HEK293T (cell line): ENCODE results near the gene SH3BP2.

Experiments used
- CTCF ChIA-PET: fragments of 350-600 bp; formaldehyde crosslinking; extraction: SDS; loops from one replicate; lab custom pipeline; 2021; ENCODE audit warnings: antibody characterized with exemption, inconsistent platforms; lab: Yijun Ruan, JAX
- POLR2A ChIA-PET: fragments of 350-600 bp; formaldehyde crosslinking; extraction: SDS; loops from one replicate; lab custom pipeline; 2020; ENCODE audit warnings: antibody characterized with exemption, inconsistent platforms; lab: Yijun Ruan, JAX
- DNase-seq: peaks from one replicate; pipeline ENCODE4 v3.0.0; 2012; ENCODE audit warnings: mixed read lengths; ENCODE audit errors: extremely low spot score
- ARNT ChIP-seq: fragments of 450-650 bp; IDR thresholded peaks from 2 replicates; pipeline ENCODE4 v1.6.1; 2017; ENCODE audit warnings: mild to moderate bottlenecking
- BHLHE40 ChIP-seq: fragments of 450-650 bp; IDR thresholded peaks from 2 replicates; pipeline ENCODE4 v1.6.1; 2016; ENCODE audit warnings: mild to moderate bottlenecking, moderate library complexity, borderline replicate concordance
- CTBP1 ChIP-seq: fragments of 450-650 bp; IDR thresholded peaks from 2 replicates; pipeline ENCODE4 v1.6.1; 2016; ENCODE audit warnings: borderline replicate concordance
- ELF4 ChIP-seq: fragments of 450-650 bp; IDR thresholded peaks from 2 replicates; pipeline ENCODE4 v1.6.1; 2017; ENCODE audit warnings: antibody characterized with exemption
- FOXA1 ChIP-seq: fragments of 450-650 bp; IDR thresholded peaks from 2 replicates; pipeline ENCODE4 v1.6.1; 2016; ENCODE audit warnings: mild to moderate bottlenecking
- FOXK2 ChIP-seq: fragments of 450-650 bp; IDR thresholded peaks from 2 replicates; pipeline ENCODE4 v1.6.1; 2016; ENCODE audit warnings: mild to moderate bottlenecking
- FOXM1 ChIP-seq: fragments of 450-650 bp; IDR thresholded peaks from 2 replicates; pipeline ENCODE4 v1.6.1; 2017; ENCODE audit warnings: mild to moderate bottlenecking, borderline replicate concordance
- HDGF ChIP-seq: fragments of 450-650 bp; IDR thresholded peaks from 2 replicates; pipeline ENCODE4 v1.6.1; 2017; ENCODE audit warnings: antibody characterized with exemption, borderline replicate concordance
- L3MBTL2 ChIP-seq: fragments of 450-650 bp; conservative IDR thresholded peaks from 2 replicates; pipeline ENCODE4 v1.6.1; 2016; ENCODE audit warnings: mild to moderate bottlenecking
- LEF1 ChIP-seq: fragments of 450-650 bp; IDR thresholded peaks from 2 replicates; pipeline ENCODE4 v1.6.1; 2017; ENCODE audit warnings: mild to moderate bottlenecking, borderline replicate concordance
- NFRKB ChIP-seq: fragments of 450-650 bp; IDR thresholded peaks from 2 replicates; pipeline ENCODE4 v1.6.1; 2016; ENCODE audit warnings: mild to moderate bottlenecking, moderate library complexity
- SP1 ChIP-seq: fragments of 450-650 bp; IDR thresholded peaks from 2 replicates; pipeline ENCODE4 v1.6.1; 2017
- SUZ12 ChIP-seq: fragments of 450-650 bp; IDR thresholded peaks from 2 replicates; pipeline ENCODE4 v1.6.1; 2016; ENCODE audit warnings: mild to moderate bottlenecking
- TARDBP ChIP-seq: fragments of 450-650 bp; IDR thresholded peaks from 2 replicates; pipeline ENCODE4 v1.6.1; 2016
- ZNF384 ChIP-seq: fragments of 450-650 bp; IDR thresholded peaks from 2 replicates; pipeline ENCODE4 v1.6.1; 2016
- TF ChIP-seq, protein P1 (sequence below): fragments of 450-650 bp; IDR thresholded peaks from 2 replicates; pipeline ENCODE4 v1.6.1; 2016

The SH3BP2 gene

DNA sequence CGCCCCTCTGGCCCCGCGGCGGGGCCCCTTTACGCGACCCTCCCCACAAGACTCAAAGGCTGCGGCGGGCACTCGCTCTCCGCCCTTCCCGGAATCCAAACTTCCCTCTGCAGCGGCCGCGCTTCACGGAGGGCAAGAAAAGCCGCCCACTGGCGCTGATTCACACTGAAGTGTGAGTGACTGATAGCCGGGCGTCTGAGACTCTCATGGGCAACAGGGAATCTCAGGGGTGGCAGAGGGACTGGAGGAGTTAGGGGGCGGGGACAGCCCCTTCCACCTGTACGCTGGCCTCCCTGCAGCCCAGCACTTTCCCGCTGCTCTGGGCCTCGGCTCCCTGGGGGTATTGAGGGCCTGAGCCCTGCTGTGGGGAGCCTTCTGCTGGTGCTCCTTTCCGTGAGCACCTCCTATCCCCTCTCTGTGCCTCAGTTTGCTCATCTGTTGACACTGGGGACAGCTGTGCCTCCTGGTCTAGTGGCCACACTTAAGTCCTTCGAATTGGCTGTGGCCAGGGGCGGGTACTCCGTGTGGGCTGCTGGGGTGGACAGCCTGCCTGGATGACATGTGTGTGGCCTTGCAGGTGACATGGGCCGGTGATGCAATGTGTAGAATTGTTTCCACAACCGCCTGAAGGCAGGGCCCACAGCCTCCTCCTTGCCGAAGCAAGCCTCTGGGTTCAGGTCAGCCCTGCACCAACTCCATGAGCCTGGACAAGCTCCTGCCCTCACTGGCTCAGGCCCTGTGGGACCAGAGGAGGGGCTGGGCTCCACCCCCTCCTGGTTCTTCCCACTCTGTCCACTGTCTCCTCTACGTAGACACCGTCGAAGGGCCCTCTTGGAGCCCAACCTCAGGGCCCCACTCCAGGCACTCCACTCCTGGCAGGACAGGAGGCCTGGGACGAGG is 951 bp downstream of the SH3BP2 start:
- TF ChIP-seq ZNF384 (no peak), SUZ12 (no peak), FOXK2 (no peak), LEF1 (no peak), TARDBP (no peak), L3MBTL2 (no peak), BHLHE40 (no peak), FOXA1 (no peak), FOXM1 (no peak), ELF4 (no peak), NFRKB (no peak), HDGF (no peak)
- CTCF ChIA-PET = no interaction called here
- POLR2A ChIA-PET = interaction anchor here (1.0 kb wide), 1 partner anchor 19 kb away, joined by 3 read pairs; no protein-coding TSS in a partner anchor
- no peak for DNase-seq

DNA sequence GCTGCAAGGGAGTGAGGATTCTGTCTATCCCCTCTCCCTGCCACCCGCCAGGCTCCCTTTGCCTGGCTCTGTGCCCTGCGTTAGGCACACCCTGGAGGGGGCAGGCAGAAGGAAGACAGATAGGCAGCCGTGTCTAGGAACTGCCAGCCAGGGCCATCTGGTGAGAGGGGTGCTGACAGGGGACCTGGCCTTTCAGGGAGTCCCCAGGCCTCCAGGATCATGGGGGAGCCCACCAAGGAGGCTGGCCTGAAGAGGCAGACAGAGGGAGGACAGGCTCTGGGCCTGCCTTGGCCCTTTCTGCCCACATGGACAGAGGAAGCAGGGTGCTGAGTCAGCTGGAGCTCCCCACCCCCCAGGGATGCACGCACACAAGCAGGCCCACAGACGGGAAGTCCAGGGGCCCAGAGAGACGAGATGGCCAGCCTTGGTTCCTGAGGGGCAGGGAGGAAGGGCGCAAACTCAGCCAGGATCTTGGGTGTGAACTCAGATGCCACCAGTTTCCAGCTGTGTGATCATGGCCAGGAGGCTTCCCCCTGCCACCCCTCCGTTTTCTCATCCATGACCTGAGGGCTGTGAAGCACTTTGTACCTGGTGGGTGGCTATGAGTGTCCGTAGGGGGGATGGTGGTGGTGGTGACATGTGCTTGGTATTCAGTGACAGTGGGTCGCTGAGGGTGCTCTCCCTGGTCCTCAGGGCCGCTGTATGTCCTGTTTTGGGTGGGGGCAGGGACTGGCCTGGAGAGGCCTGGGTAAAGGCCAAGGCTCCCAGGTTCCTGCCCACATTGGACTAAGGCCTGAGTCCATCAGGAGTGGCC is 1.8 kb downstream of the SH3BP2 start:
- DNase-seq = no peak
- TF ChIP-seq ARNT = no peak
- no peak for TF ChIP-seq ELF4
- TF ChIP-seq TARDBP = no peak
- TF ChIP-seq SP1 = no peak
- no peak for TF ChIP-seq FOXM1
- TF ChIP-seq FOXK2 = no peak
- TF ChIP-seq BHLHE40 = no peak
- ChIA-PET CTCF (no interaction called here), POLR2A (interaction anchor here (1.0 kb wide), 1 partner anchor 18 kb away, joined by 3 read pairs; no protein-coding TSS in a partner anchor)

DNA sequence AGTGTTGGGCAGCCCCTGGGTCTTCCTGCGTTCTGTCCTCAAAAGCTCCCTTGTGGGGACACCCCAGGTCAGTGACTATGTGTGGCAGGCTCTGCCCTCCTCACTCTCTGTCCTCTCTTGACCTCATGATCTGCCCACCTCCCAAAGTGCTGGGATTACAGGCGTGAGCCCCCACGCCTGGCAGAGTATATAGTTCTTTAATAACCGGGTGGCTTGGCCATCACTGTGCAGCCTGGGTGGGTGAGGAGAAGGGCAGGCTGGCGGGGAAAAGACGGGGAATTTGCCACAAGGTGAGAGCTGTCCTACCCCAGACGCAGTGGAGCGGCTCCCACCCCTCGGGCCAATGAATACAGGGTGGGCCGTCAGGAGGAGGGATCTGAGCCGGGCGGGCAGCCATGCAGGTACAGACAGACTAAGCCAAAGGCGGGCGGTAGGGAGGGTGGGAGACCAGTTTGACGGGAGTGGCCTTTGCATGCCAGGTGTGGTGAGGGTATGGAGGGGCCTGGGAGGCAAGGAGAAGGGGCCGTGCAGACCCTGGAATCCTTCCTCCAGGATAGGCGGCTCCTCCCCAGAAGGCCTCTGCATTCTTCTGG is 2.5 kb downstream of the SH3BP2 start:
- ChIA-PET CTCF (no interaction called here), POLR2A (interaction anchor here (1.0 kb wide), 1 partner anchor 17 kb away, joined by 3 read pairs; no protein-coding TSS in a partner anchor)
- no peak for DNase-seq
- TF ChIP-seq SP1 (no peak), SUZ12 (no peak), FOXA1 (no peak), ELF4 (no peak), NFRKB (no peak), HDGF (no peak)

DNA sequence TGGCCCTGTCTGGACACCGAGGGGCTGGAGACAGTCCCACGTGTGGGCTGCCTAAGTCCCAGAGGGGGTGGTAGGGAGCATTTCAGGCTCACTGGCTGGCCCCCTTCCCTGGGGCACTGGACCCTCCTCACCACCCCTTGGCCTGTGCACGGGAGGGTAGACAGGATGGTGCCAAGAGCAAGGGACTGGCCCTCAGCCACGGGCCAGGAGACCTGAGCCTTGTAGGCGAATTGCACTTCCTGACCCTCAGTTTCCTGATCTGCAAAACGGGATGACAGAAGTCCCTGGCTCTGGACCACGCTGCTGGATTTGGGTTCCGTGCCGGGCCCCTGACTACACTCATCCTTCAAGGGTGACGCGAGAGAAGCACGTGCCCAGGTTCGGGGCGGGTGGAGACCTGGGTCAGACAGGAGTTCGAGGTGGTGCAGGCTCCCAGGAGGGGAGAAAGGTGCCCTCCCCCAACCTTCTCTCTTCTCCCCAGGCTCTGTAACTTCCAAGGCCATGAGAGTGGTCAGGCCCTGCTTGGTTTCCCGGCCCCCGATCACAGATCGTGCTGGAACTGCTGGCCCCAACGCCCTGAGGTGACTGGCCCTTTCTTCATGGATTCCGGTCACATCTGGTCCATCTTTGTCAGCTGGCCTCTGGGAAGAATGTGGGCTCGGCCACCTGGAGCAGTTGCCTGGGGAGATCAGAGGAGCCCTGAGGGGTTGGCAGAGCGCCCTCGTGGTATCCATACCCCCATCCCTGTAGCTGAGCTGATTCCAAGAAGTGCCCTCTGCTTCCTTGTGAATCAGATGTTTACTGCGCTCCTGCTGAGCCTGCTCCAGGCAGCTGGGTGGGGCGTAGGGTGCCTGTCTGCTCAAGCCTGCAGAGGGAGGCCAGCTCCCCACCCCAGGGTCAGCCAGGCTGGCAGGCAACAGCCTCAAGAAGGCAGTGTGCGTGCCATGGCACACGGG is 3.3 kb downstream of the SH3BP2 start:
- ChIA-PET CTCF (interaction anchor here (0.6 kb wide), 1 partner anchor 123 kb away, joined by 3 read pairs; no protein-coding TSS in a partner anchor), POLR2A (interaction anchor here (1.0 to 1.3 kb wide), 2 partner anchors 15 to 22 kb away, joined by 4 to 5 read pairs; no protein-coding TSS in a partner anchor)
- TF ChIP-seq HDGF = no peak
- TF ChIP-seq SUZ12 = no peak
- TF ChIP-seq LEF1 = no peak
- no peak for TF ChIP-seq L3MBTL2
- TF ChIP-seq BHLHE40 = no peak
- TF ChIP-seq CTBP1 = no peak
- TF ChIP-seq ZNF384 = no peak
- DNase-seq = no peak

DNA sequence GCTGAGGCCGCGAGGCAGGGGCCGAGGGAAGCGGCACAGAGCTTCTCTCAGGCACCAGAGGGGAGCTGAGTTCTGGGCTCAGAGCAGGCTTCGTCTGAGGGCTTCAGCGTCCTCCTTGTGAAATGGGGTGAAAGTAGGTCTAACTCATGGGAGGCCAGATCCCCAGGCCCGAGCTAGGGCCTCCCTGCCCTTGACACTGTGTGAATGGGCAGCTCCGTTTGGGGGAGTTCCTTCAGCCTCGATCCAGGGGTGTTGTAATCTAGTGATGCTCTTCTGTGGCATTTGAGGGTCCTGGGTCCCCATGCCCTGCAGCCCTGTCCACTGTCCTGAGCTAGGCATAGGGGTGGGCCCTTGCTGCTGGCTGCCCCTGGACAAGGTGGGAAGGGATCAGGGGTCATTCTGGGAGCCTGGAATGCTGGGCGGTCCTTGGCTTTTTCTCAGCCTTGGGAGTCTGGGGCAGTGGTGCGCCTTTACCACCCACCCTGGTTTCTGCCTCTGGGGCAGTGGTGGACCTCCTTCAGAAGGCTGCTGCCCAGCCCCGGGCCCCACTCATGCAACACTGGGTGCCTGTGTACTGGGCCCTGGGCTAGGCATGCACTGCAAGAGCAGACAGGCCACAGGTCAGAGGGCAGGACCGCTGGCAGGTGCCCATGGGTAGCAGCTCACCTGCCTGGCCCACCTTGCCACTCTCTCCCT is 4.1 kb downstream of the SH3BP2 start:
- no peak for DNase-seq
- CTCF ChIA-PET = interaction anchor here (0.6 kb wide), 1 partner anchor 124 kb away, joined by 3 read pairs; no protein-coding TSS in a partner anchor
- TF ChIP-seq FOXM1 (no peak), SUZ12 (no peak), TARDBP (no peak), HDGF (no peak), ZNF384 (no peak), SP1 (no peak), FOXA1 (no peak), NFRKB (no peak), CTBP1 (no peak), ELF4 (no peak), LEF1 (no peak), L3MBTL2 (no peak)
- TF ChIP-seq, protein P1, sequence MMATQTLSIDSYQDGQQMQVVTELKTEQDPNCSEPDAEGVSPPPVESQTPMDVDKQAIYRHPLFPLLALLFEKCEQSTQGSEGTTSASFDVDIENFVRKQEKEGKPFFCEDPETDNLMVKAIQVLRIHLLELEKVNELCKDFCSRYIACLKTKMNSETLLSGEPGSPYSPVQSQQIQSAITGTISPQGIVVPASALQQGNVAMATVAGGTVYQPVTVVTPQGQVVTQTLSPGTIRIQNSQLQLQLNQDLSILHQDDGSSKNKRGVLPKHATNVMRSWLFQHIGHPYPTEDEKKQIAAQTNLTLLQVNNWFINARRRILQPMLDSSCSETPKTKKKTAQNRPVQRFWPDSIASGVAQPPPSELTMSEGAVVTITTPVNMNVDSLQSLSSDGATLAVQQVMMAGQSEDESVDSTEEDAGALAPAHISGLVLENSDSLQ = no peak
- POLR2A ChIA-PET = interaction anchor here (1.0 to 1.3 kb wide), 2 partner anchors 15 to 22 kb away, joined by 4 to 5 read pairs; no protein-coding TSS in a partner anchor
